CD4-positive, alpha-beta T cell treated with Interleukin-4 for 4 hours (primary cell): Measurements from ENCODE around the gene FGF23.
A peak's percentile ranks its signal among the peaks of the same experiment; 100 is the strongest.

Experiments used
- DNase-seq: peaks from one replicate; pipeline ENCODE4 v3.0.0-alpha.2; 2020

The FGF23 gene

GRCh38 chr12:4380332-4380731, 820 bp upstream of the FGF23 start:
- DNase-seq = no peak

- no peak for DNase-seq
Observed at GRCh38 chr12:4378772-4379171, 740 bp downstream of the FGF23 start.

GRCh38 chr12:4375449-4375848, 4.1 kb downstream of the FGF23 start:
- DNase-seq = no peak

DNA sequence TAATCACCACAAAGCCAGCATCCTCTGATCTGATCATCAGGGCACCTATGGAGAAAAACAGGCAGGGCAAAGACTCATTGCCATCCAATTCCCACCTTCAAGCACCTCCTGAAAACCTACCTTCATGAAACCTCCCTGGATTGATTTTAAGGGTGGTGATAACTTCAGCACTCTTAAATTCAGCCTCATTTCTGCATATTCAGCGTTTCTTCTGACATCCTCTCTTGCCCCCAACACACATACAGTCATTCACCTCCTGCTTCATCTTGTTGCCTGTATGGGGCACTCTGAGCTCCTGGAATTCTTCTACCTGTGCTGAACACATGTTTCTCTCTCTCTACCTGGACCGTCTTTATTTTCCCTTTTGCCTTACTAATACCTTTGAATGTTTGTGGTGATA, 6.9 kb downstream of the FGF23 start:
- DNase-seq = no peak

DNA sequence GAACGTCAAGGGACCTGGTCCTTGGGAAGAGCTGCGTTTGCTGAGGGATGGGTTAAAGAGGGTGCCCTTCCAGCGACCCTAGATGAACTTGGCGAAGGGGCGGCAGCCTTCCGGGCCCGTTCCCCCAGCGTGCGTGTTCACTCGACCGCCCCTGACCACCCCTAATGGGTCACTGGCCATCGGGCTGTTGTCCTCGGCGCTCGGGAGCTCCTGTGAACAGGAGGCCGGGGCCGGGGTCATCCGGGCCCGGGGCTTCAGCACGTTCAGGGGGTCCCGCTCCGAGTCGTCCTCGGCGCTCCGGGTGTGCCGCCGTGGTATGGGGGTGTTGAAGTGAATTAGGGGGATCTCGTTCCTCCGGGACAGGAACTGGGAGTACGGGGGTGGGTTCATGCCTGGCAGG, 9.2 kb downstream of the FGF23 start:
- DNase-seq = no peak

GRCh38 chr12:4369548-4369947, 10.0 kb downstream of the FGF23 start:
- DNase-seq = no peak

GRCh38 chr12:4366090-4366489, 13.4 kb downstream of the FGF23 start:
- no peak for DNase-seq

DNA sequence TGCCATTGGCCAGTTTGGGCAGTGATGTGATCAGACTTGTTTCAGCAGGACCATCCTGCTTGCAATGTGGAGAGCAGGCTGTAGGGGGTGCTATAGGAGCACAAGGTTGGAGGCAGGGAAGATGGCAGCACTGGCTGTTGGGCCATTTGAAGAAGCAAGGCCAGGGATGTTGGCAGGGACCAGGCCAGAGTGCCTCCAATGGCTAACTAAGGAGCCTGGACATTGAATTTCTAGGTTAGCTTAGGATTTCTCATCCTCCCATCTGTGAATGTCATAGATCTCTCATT, 23.5 kb downstream of the FGF23 start:
- DNase-seq = peak; percentile 9

GRCh38 chr12:4355156-4356040, 24.1 kb downstream of the FGF23 start:
- no peak for DNase-seq

DNA sequence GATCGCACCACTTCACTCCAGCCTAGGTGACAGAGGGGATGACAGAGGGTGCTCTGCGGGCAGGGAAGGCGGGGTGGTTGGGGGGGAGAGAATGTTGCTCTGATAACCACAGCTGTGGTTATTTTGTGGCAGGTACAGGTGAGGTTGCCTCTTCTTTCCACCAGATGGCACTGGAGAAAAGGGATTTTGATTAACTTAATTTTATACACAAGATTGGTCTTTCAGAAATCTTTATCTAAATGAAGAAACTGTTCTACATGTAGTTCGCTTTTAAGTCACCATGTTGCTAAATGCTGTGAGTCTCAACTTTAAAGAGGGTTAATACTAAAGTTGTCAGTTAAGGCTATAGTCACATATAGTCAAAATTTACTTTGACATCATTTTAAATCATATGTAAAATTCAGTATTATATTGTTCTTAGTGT, 25.7 kb downstream of the FGF23 start:
- peak; percentile 42 for DNase-seq

GRCh38 chr12:4346931-4347330, 32.6 kb downstream of the FGF23 start:
- DNase-seq = no peak

- no peak for DNase-seq
Observed at GRCh38 chr12:4331842-4332241, 47.7 kb downstream of the FGF23 start.

- DNase-seq = no peak
Observed at GRCh38 chr12:4331221-4331620, 48.3 kb downstream of the FGF23 start.

- DNase-seq = no peak
Observed at GRCh38 chr12:4330203-4330602, 49.3 kb downstream of the FGF23 start.

GRCh38 chr12:4327293-4327692, 52.2 kb downstream of the FGF23 start:
- no peak for DNase-seq

DNA sequence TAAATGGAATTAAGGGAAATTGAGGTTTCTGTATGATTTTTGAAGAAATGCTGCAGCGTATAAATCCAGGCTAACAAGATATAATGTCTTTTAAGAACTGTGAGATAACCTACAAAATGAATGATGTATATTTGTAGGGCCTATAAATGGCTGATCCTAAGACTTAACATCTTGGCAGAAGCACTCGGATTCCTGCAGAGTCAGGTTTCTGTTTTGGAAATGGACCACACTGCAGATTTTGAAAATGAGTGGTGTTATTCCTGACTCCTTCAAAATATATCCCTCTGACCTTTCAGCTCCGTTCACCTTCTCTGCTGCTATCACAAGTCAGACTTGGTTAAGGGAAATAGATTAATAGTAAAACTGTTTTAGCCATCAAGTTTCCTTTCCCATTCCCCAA, 53.5 kb downstream of the FGF23 start:
- no peak for DNase-seq

DNA sequence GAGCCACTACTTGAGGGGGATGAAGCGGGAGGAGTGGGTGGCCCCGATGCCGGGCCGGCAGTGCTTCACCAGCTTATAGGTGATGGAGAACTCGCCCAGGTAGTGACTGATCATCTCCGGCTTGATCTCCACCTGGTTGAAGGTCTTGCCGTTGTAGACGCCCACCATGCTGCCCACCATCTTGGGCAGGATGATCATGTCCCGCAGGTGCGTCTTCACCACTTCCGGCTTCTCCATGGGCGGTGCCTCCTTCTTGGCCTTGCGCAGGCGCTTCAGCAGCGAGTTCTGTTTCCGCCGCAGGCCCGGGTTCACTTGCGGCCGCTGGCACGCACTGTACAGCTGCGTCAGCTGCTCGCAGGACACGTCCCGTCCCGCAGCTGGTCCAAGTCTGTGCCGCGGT, 55.1 kb downstream of the FGF23 start:
- no peak for DNase-seq

DNA sequence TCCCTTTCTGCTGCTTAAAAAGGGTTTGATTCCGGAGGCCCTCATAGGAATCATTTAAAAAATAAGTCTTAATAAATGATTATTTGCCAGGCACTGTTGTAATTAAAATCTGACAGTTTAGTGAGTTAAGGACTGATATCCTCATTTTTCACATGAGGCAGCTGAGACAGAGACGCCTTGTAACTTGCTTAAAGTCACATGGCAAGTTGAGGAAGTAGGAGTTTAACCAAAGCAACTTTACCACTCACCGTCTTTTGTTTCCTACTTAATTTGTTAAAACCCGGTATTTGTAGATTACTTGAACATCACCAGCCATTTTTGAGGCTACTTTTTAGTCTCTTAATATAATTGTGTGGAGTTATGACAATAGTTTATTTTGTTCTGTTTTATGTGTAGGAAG, 56.1 kb downstream of the FGF23 start:
- DNase-seq = no peak

DNA sequence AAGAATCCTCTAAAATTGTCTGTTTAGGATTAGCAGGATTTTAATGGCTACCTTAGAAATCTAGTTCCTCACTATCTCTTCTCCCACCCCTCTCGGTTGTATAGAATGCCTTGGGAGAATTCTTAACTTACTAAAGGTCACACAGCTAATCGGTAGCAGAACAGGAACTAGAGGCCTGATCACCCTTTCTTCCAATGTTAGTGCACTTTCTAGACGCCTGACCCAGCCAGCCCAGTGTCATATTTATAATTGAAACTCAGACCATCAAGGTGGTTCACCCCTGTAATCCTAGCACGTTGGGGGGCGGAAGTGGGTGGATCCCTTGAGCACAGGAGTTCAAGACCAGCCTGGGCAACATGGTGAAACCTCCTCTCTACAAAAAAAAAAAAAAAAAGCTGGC, 56.8 kb downstream of the FGF23 start:
- peak; percentile 2 for DNase-seq

GRCh38 chr12:4320853-4321701, 58.4 kb downstream of the FGF23 start, which contains the start of gene TIGAR:
TIGAR (plus strand) TSS chr12:4321213; CDS start chr12:4321272, 59 bp downstream.
- peak; percentile 87 for DNase-seq

GRCh38 chr12:4320497-4320852, 59.0 kb downstream of the FGF23 start:
- DNase-seq = no peak
